Measurements from ENCODE around the gene SEPTIN6. TPM values are rescaled to one million over a fixed set of nuclear protein-coding genes. Genes with fewer than 3 reads are reported as not detected.

SEPTIN6 gene
- total and polyA plus RNA-seq, 2 of the 4 experiments (the other 2 are of a cell fraction) = 16.2 to 19.0 TPM

- CTCF ChIA-PET = no interaction called here
- no peak overlapping the region for H2AFZ ChIP-seq (replicated peaks; ENCODE audit: low read length, poor library complexity)
- H2BK120ac ChIP-seq (ENCODE audit: low read depth, low read length) = no peak overlapping the region
- no peak overlapping the region for H2AK9ac ChIP-seq (replicated peaks; ENCODE audit: low read depth, low read length, poor library complexity)
- H2BK5ac ChIP-seq (ENCODE audit: low read depth, low read length, poor library complexity, severe bottlenecking) = no peak overlapping the region
- no peak overlapping the region for H2BK20ac ChIP-seq (ENCODE audit: low read depth, low read length)
- no peak overlapping the region for H4K5ac ChIP-seq (ENCODE audit: low read depth, low read length)
- intact Hi-C loops (cut with micrococcal nuclease) = loop anchor here (5.0 to 10.0 kb wide), 2 partner anchors 56 to 78 kb away; partner anchors contain the start of gene SOWAHD
- no peak overlapping the region for H4K8ac ChIP-seq (ENCODE audit: low read depth in 2 of 2, low read length in 2 of 2)
- H3K56ac ChIP-seq (ENCODE audit: extremely low read depth, insufficient read depth, low read length) = no peak overlapping the region
- BruUV-seq (replicated peaks) = no TSS peak
- H2BK15ac ChIP-seq (ENCODE audit: low read depth, low read length) = no peak overlapping the region
- H3K27me3 ChIP-seq (ENCODE audit: control insufficient read depth, insufficient read depth, low read length) = no peaks in the 10 kb centered on the region
- dilution Hi-C loops (cut with HindIII; ENCODE audit: low sequenced_read_pairs, unreplicated experiment) = no loop called here
- in situ Hi-C loops (cut with MboI; ENCODE audit: low sequenced_read_pairs) = no loop called here
- H3K4me2 ChIP-seq (ENCODE audit: low read depth, low read length) = no peak overlapping the region
- POLR2A ChIA-PET (ENCODE audit: unreplicated experiment) = no interaction called here
- TF ChIP-seq CTCF (conservative IDR thresholded peaks at IDR 0.05; ENCODE audit: low read depth, low read length) (peak; percentile 60), SMC3 (IDR thresholded peaks at IDR 0.05; ENCODE audit: low read depth, low read length) (peak; percentile 33; the same call in 1 of the 2 replicates), RAD21 (IDR thresholded peaks at IDR 0.05; ENCODE audit: low read length) (peak; percentile 42)
- TF ChIP-seq, protein P1, sequence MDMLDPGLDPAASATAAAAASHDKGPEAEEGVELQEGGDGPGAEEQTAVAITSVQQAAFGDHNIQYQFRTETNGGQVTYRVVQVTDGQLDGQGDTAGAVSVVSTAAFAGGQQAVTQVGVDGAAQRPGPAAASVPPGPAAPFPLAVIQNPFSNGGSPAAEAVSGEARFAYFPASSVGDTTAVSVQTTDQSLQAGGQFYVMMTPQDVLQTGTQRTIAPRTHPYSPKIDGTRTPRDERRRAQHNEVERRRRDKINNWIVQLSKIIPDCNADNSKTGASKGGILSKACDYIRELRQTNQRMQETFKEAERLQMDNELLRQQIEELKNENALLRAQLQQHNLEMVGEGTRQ (IDR thresholded peaks at IDR 0.05; ENCODE audit: low read depth, low read length) = no peak
- TF ChIP-seq, protein P2, sequence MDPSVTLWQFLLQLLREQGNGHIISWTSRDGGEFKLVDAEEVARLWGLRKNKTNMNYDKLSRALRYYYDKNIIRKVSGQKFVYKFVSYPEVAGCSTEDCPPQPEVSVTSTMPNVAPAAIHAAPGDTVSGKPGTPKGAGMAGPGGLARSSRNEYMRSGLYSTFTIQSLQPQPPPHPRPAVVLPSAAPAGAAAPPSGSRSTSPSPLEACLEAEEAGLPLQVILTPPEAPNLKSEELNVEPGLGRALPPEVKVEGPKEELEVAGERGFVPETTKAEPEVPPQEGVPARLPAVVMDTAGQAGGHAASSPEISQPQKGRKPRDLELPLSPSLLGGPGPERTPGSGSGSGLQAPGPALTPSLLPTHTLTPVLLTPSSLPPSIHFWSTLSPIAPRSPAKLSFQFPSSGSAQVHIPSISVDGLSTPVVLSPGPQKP (IDR thresholded peaks at IDR 0.05; ENCODE audit: borderline replicate concordance, low read depth, low read length) = no peak
- no peak overlapping the region for H4K91ac ChIP-seq (ENCODE audit: insufficient read depth, low read depth, low read length)
- no peak overlapping the region for H3K9ac ChIP-seq (ENCODE audit: low read depth, low read length)
- no peak overlapping the region for H3K18ac ChIP-seq (ENCODE audit: low read depth, low read length)
- no peak overlapping the region for H3K4ac ChIP-seq (ENCODE audit: low read depth, low read length)
- peak; percentile 85 for ATAC-seq (ENCODE audit: low read depth)
- no peaks in the 10 kb centered on the region for H3K9me3 ChIP-seq (ENCODE audit: control insufficient read depth, insufficient read depth, low read length)
- H3K27ac ChIP-seq (ENCODE audit: insufficient read depth, low read length) = no peak overlapping the region
- no peak overlapping the region for H2AK5ac ChIP-seq (ENCODE audit: low read depth, low read length)
- no peak overlapping the region for H3K23ac ChIP-seq (ENCODE audit: low read depth, low read length)
- DNase-seq = peak; percentile 67
- H3K4me3 ChIP-seq (ENCODE audit: insufficient read depth, low read depth, low read length) = no peak overlapping the region
- H3K79me1 ChIP-seq (ENCODE audit: low read depth in 1 of 2, low read length in 2 of 2) = no peaks in the 10 kb centered on the region
- H3K36me3 ChIP-seq (ENCODE audit: control insufficient read depth, insufficient read depth, low read length) = no peaks in the 10 kb centered on the region
- no peaks in the 10 kb centered on the region for H3K4me1 ChIP-seq (ENCODE audit: control insufficient read depth, insufficient read depth, low read length)
- H3K9me1 ChIP-seq (ENCODE audit: insufficient read depth, low read length) = no peaks in the 10 kb centered on the region
- no peak overlapping the region for H3K14ac ChIP-seq (replicated peaks; ENCODE audit: low read depth, low read length)
- no peaks in the 10 kb centered on the region for H4K20me1 ChIP-seq (ENCODE audit: insufficient read depth, low read length)
Observed at GRCh38 chrX:119698845-119699244, 5.9 kb upstream of the SEPTIN6 start.

Measured in IMR-90 (cell line).